Glutamatergic neuron (in vitro differentiated cells): ENCODE data around the gene MRGPRD. TPM values are rescaled to one million over a fixed set of nuclear protein-coding genes. Genes with fewer than 3 reads are reported as not detected.

ENCODE experiments used
- DNase-seq: peaks from one replicate; pipeline ENCODE4 v3.0.0; 2022
- H3K27ac Mint-ChIP-seq: one replicate; pipeline ENCODE4 v1.8.0; 2020; ENCODE audit warnings: mild to moderate bottlenecking, mixed read lengths, inconsistent platforms; ENCODE audit not compliant: unreplicated experiment
- H3K27me3 Mint-ChIP-seq: one replicate; pipeline ENCODE4 v1.8.0; 2020; ENCODE audit warnings: mild to moderate bottlenecking, moderate library complexity, mixed read lengths, inconsistent platforms; ENCODE audit not compliant: unreplicated experiment
- H3K36me3 Mint-ChIP-seq: one replicate; pipeline ENCODE4 v1.8.0; 2020; ENCODE audit warnings: mild to moderate bottlenecking, mixed read lengths, inconsistent platforms; ENCODE audit not compliant: unreplicated experiment
- H3K4me1 Mint-ChIP-seq: one replicate; pipeline ENCODE4 v1.8.0; 2020; ENCODE audit warnings: mild to moderate bottlenecking, low read depth, mixed read lengths, inconsistent platforms; ENCODE audit not compliant: unreplicated experiment
- H3K4me3 Mint-ChIP-seq: one replicate; pipeline ENCODE4 v1.8.0; 2020; ENCODE audit warnings: mild to moderate bottlenecking, mixed read lengths, inconsistent platforms; ENCODE audit not compliant: unreplicated experiment
- H3K9me3 Mint-ChIP-seq: one replicate; pipeline ENCODE4 v1.8.0; 2020; ENCODE audit warnings: mild to moderate bottlenecking, moderate library complexity, mixed read lengths, inconsistent platforms; ENCODE audit not compliant: unreplicated experiment
- CTCF ChIP-seq: fragments of 200-600 bp; sonication (generic); IDR thresholded peaks from one replicate; pipeline ENCODE4 v1.5.0; 2021; ENCODE audit not compliant: partially characterized antibody, unreplicated experiment
- long read RNA-seq: library from polyadenylated mRNA; unstranded; transcript quantifications from one replicate; pipeline ENCODE4 v2.0.0, GENCODE V29; 2020; ENCODE audit not compliant: unreplicated experiment
- total RNA-seq: library from RNA; stranded (reverse); fragmentation: NEBNext Ultra II Directional; extraction: Animal tissue kit (Norgen Biotek cat#: 25700); gene quantifications from one replicate; pipeline ENCODE4 v1.2.1, GENCODE V29; 2021; ENCODE audit not compliant: unreplicated experiment

MRGPRD gene
- total RNA-seq = not detected
- long read RNA-seq = 0 reads

GRCh38 chr11:68980776-68981065, at the start of gene MRGPRD:
Gene MRGPRD, minus strand, starts transcription at chr11:68980986. Its CDS starts 0 bp downstream, at chr11:68980986.
- no peak for TF ChIP-seq CTCF
- Mint-ChIP-seq H3K36me3 (no peaks in the 10 kb centered on the region), H3K9me3 (peaks cover 9% of the 10 kb centered on the region), H3K4me1 (peaks cover 11% of the 10 kb centered on the region), H3K4me3 (no peak within 1 kb of the TSS), H3K27ac (no peak within 1 kb of the TSS), H3K27me3 (peaks cover 5% of the 10 kb centered on the region)
- no peak for DNase-seq

GRCh38 chr11:69030301-69030700, 49.5 kb upstream of the MRGPRD start:
- peaks cover 1% of the 10 kb centered on the region for H3K27me3 Mint-ChIP-seq
- H3K4me1 Mint-ChIP-seq = peaks cover 6% of the 10 kb centered on the region
- H3K27ac Mint-ChIP-seq = peak overlapping the region; percentile 14
- peaks cover 2% of the 10 kb centered on the region for H3K9me3 Mint-ChIP-seq
- no peak for DNase-seq
- H3K36me3 Mint-ChIP-seq = no peaks in the 10 kb centered on the region
- no peak overlapping the region for H3K4me3 Mint-ChIP-seq
- no peak for TF ChIP-seq CTCF

- H3K4me3 Mint-ChIP-seq = no peak overlapping the region
- peaks cover 1% of the 10 kb centered on the region for H3K27me3 Mint-ChIP-seq
- no peak for TF ChIP-seq CTCF
- peaks cover 6% of the 10 kb centered on the region for H3K4me1 Mint-ChIP-seq
- DNase-seq = no peak
- no peaks in the 10 kb centered on the region for H3K36me3 Mint-ChIP-seq
- no peak overlapping the region for H3K27ac Mint-ChIP-seq
- H3K9me3 Mint-ChIP-seq = no peaks in the 10 kb centered on the region
These were observed 47.1 kb upstream of the MRGPRD start for GRCh38 chr11:69027704-69028372.

GRCh38 chr11:69024509-69024908, 43.7 kb upstream of the MRGPRD start:
- peaks cover 12% of the 10 kb centered on the region for H3K4me1 Mint-ChIP-seq
- H3K27ac Mint-ChIP-seq = no peak overlapping the region
- H3K4me3 Mint-ChIP-seq = no peak overlapping the region
- H3K9me3 Mint-ChIP-seq = peaks cover 1% of the 10 kb centered on the region
- no peak for DNase-seq
- TF ChIP-seq CTCF = no peak
- H3K27me3 Mint-ChIP-seq = peaks cover 1% of the 10 kb centered on the region
- H3K36me3 Mint-ChIP-seq = no peaks in the 10 kb centered on the region

GRCh38 chr11:69022260-69022659, 41.5 kb upstream of the MRGPRD start:
- H3K27ac Mint-ChIP-seq = peak overlapping the region; percentile 26
- peak overlapping the region; percentile 71 for H3K4me3 Mint-ChIP-seq
- peaks cover 7% of the 10 kb centered on the region for H3K27me3 Mint-ChIP-seq
- TF ChIP-seq CTCF = no peak
- DNase-seq = no peak
- H3K36me3 Mint-ChIP-seq = no peaks in the 10 kb centered on the region
- peaks cover 1% of the 10 kb centered on the region for H3K9me3 Mint-ChIP-seq
- peaks cover 13% of the 10 kb centered on the region for H3K4me1 Mint-ChIP-seq
